ENCODE data around the gene IPO8.

GRCh38 chr12:30646821-30647220, 48.8 kb downstream of the IPO8 start:
- TF ChIP-seq, protein P1, sequence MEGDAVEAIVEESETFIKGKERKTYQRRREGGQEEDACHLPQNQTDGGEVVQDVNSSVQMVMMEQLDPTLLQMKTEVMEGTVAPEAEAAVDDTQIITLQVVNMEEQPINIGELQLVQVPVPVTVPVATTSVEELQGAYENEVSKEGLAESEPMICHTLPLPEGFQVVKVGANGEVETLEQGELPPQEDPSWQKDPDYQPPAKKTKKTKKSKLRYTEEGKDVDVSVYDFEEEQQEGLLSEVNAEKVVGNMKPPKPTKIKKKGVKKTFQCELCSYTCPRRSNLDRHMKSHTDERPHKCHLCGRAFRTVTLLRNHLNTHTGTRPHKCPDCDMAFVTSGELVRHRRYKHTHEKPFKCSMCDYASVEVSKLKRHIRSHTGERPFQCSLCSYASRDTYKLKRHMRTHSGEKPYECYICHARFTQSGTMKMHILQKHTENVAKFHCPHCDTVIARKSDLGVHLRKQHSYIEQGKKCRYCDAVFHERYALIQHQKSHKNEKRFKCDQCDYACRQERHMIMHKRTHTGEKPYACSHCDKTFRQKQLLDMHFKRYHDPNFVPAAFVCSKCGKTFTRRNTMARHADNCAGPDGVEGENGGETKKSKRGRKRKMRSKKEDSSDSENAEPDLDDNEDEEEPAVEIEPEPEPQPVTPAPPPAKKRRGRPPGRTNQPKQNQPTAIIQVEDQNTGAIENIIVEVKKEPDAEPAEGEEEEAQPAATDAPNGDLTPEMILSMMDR (IDR thresholded peaks at IDR 0.05; ENCODE audit: low read length): no peak
- TF ChIP-seq EZH2 (optimal IDR thresholded peaks at IDR 0.05; ENCODE audit: low read depth, low read length): no peak
- TF ChIP-seq EZH2phosphoT487 (IDR thresholded peaks at IDR 0.05; ENCODE audit: low read length): no peak
